A673 (cell line): ENCODE measurements around the gene BCR. TPM values are rescaled to one million over a fixed set of nuclear protein-coding genes. Genes with fewer than 3 reads are reported as not detected.

ENCODE experiments used
- BruUV-seq: library from RNA; stranded (reverse); fragments of 400-500 nt; replicated peaks from 2 replicates; lab custom pipeline; 2021; lab: Mats Ljungman, UMichigan
- CTCF ChIA-PET: fragments of 300-600 bp; sonication (Branson Sonifier 250); formaldehyde crosslinking; loops from one replicate; lab custom pipeline; 2022; ENCODE audit warnings: antibody characterized with exemption; lab: Charles Lee
- POLR2A ChIA-PET: fragments of 300-600 bp; sonication (Branson Sonifier 250); formaldehyde crosslinking; loops from one replicate; lab custom pipeline; 2022; ENCODE audit warnings: antibody characterized with exemption; ENCODE audit not compliant: low non-redundant PET; lab: Charles Lee
- DNase-seq: peaks from one replicate; pipeline ENCODE4 v3.0.0-alpha.2; 2015; ENCODE audit warnings: low spot score
- H3K27ac ChIP-seq: fragments of 200-600 bp; sonication (generic); 2 replicates; pipeline ENCODE4 v1.5.1; 2016; ENCODE audit warnings: mixed run types, low read depth, mild to moderate bottlenecking, mixed read lengths, antibody characterized with exemption, low read length; ENCODE audit not compliant: poor library complexity, severe bottlenecking
- H3K27me3 ChIP-seq: fragments of 200-600 bp; sonication (generic); replicated peaks from 2 replicates; pipeline ENCODE4 v1.6.1; 2017; ENCODE audit warnings: mixed run types, low read depth, mild to moderate bottlenecking, mixed read lengths, antibody characterized with exemption, low read length; ENCODE audit not compliant: insufficient read depth, poor library complexity
- H3K36me3 ChIP-seq: fragments of 200-600 bp; sonication (generic); 2 replicates; pipeline ENCODE4 v1.6.1; 2016; ENCODE audit warnings: mixed run types, mild to moderate bottlenecking, mixed read lengths, antibody characterized with exemption, low read length; ENCODE audit not compliant: insufficient read depth, poor library complexity, severe bottlenecking
- H3K4me1 ChIP-seq: fragments of 200-600 bp; sonication (generic); 2 replicates; pipeline ENCODE4 v1.6.1; 2017; ENCODE audit warnings: mixed run types, mild to moderate bottlenecking, mixed read lengths, antibody characterized with exemption, low read length; ENCODE audit not compliant: insufficient read depth, poor library complexity, severe bottlenecking
- H3K4me3 ChIP-seq: fragments of 200-600 bp; sonication (generic); 2 replicates; pipeline ENCODE4 v1.5.1; 2016; ENCODE audit warnings: low read depth, mixed run types, mild to moderate bottlenecking, mixed read lengths, low read length; ENCODE audit not compliant: poor library complexity, severe bottlenecking
- H3K9me3 ChIP-seq: fragments of 200-600 bp; sonication (generic); 2 replicates; pipeline ENCODE4 v1.6.1; 2016; ENCODE audit warnings: mixed run types, low read depth, mild to moderate bottlenecking, mixed read lengths, antibody characterized with exemption, low read length; ENCODE audit not compliant: poor library complexity, severe bottlenecking
- CTCF ChIP-seq: fragments of 300-800, 200-600 bp; sonication (generic); conservative IDR thresholded peaks from 2 replicates; pipeline ENCODE4 v1.5.1; 2017; ENCODE audit warnings: low read depth, mild to moderate bottlenecking, antibody characterized with exemption, low read length, moderate library complexity, mixed read lengths
- EZH2 ChIP-seq: fragments of 200-600 bp; sonication (generic); IDR thresholded peaks from 2 replicates; pipeline ENCODE4 v1.6.1; 2017; ENCODE audit warnings: borderline replicate concordance, low read depth, mild to moderate bottlenecking, mixed read lengths, antibody characterized with exemption, low read length; ENCODE audit not compliant: poor library complexity, severe bottlenecking
- intact Hi-C: fragments of 100-400 bp; cut with micrococcal nuclease; formaldehyde crosslinking; loops from one replicate; pipeline ENCODE4 v1.10.0; 2022; ENCODE audit not compliant: unreplicated experiment
- total RNA-seq: library from RNA; stranded (reverse); gene quantifications from 2 replicates; pipeline ENCODE4 v1.2.3, GENCODE V29; 2021

BCR gene
- total RNA-seq, 1 experiment from 2014 or later: 63.1 TPM

GRCh38 chr22:23291806-23292452, 111.6 kb downstream of the BCR start:
- ChIA-PET CTCF (no interaction called here), POLR2A (no interaction called here)
- no peak for DNase-seq
- Histone ChIP-seq H3K27me3 (no peaks in the 10 kb centered on the region), H3K4me3 (no peak overlapping the region), H3K9me3 (no peaks in the 10 kb centered on the region), H3K36me3 (peaks cover 20% of the 10 kb centered on the region), H3K27ac (no peak overlapping the region), H3K4me1 (no peaks in the 10 kb centered on the region)
- intact Hi-C loops: no loop called here
- no TSS peak for BruUV-seq
- TF ChIP-seq EZH2: no peak
- no peak for TF ChIP-seq CTCF

GRCh38 chr22:23292453-23293350, 112.4 kb downstream of the BCR start:
- H3K36me3 ChIP-seq: peaks cover 20% of the 10 kb centered on the region
- POLR2A ChIA-PET: no interaction called here
- CTCF ChIA-PET: no interaction called here
- no peaks in the 10 kb centered on the region for H3K9me3 ChIP-seq
- no peak overlapping the region for H3K27ac ChIP-seq
- intact Hi-C loops: no loop called here
- no peak for TF ChIP-seq CTCF
- TF ChIP-seq EZH2: no peak
- no peak overlapping the region for H3K4me3 ChIP-seq
- no TSS peak for BruUV-seq
- H3K4me1 ChIP-seq: no peaks in the 10 kb centered on the region
- no peaks in the 10 kb centered on the region for H3K27me3 ChIP-seq
- no peak for DNase-seq

- DNase-seq: no peak
- POLR2A ChIA-PET: no interaction called here
- CTCF ChIA-PET: no interaction called here
Measured at GRCh38 chr22:23293720-23294119, 113.4 kb downstream of the BCR start.

More at GRCh38 chr22:23293720-23294119, 113.4 kb downstream of the BCR start:
- H3K27ac ChIP-seq: no peak overlapping the region
- no peaks in the 10 kb centered on the region for H3K4me1 ChIP-seq
- TF ChIP-seq CTCF: no peak
- no peak for TF ChIP-seq EZH2
- peaks cover 20% of the 10 kb centered on the region for H3K36me3 ChIP-seq
- BruUV-seq: no TSS peak
- no peak overlapping the region for H3K4me3 ChIP-seq
- intact Hi-C loops: no loop called here
- no peaks in the 10 kb centered on the region for H3K9me3 ChIP-seq
- no peaks in the 10 kb centered on the region for H3K27me3 ChIP-seq
